Left forelimb (tissue), 1 donor: Measurements from ENCODE around the gene SCO2.

Source experiments
- DNase-seq: peaks from one replicate; pipeline ENCODE4 v3.0.0-alpha.2; 2018; ENCODE audit warnings: low spot score

Gene SCO2

GRCh38 chr22:50474710-50475651 lies 50.4 kb downstream of the SCO2 start, which contains the start of gene SBF1:
SBF1 (minus strand) TSS chr22:50475035; CDS start chr22:50474840, 195 bp downstream.
- peak; percentile 94 for DNase-seq

- DNase-seq: no peak
Measured at GRCh38 chr22:50473855-50474671, 51.3 kb downstream of the SCO2 start.
